Mucosa of descending colon (tissue), 3 donors: ENCODE data around the gene GRK3. TPM values are rescaled to one million over a fixed set of nuclear protein-coding genes. Genes with fewer than 3 reads are reported as not detected.
"Not testable (repeated sequence)": the region's sequence is repeated elsewhere in the genome, so short reads cannot be mapped to it uniquely, and the experiment has no call there.

ENCODE experiments used
- ATAC-seq: fragments of 200-7000 bp; cut with Tn5 transposase; one replicate; pipeline ENCODE4 v1.9.1; 2020; ENCODE audit warnings: mild to moderate bottlenecking, moderate library complexity
- DNase-seq, 3 donors: peaks; one replicate each; pipeline ENCODE4 v3.0.0-alpha.2; 2020
- H3K36me3 ChIP-seq: fragments of 200-600 bp; one replicate; pipeline ENCODE4 v1.8.0; 2021; ENCODE audit warnings: low read depth, mild to moderate bottlenecking
- H3K4me1 ChIP-seq: fragments of 200-600 bp; one replicate; pipeline ENCODE4 v1.8.0; 2021; ENCODE audit warnings: low read depth, mild to moderate bottlenecking
- H3K4me3 ChIP-seq: fragments of 200-600 bp; one replicate; pipeline ENCODE4 v1.8.0; 2021; ENCODE audit warnings: mild to moderate bottlenecking
- H3K9me3 ChIP-seq: fragments of 200-600 bp; one replicate; pipeline ENCODE4 v1.8.0; 2021; ENCODE audit warnings: mild to moderate bottlenecking
- CTCF ChIP-seq: fragments of 200-600 bp; IDR thresholded peaks from one replicate; pipeline ENCODE4 v1.8.0; 2022; ENCODE audit warnings: antibody characterized with exemption, mild to moderate bottlenecking
- intact Hi-C, 2 donors: fragments of 100-400 bp; cut with DNase I in 1 of 2; cut with micrococcal nuclease in 1 of 2; formaldehyde crosslinking; loops; one replicate each; pipeline versions ENCODE4 v1.11.0 to v1.11.1; 2022; cut with DNase I, micrococcal nuclease
- total RNA-seq, 3 donors: library from RNA; stranded (reverse); fragmentation: NEBNext Ultra II Directional in 2 of 3; extraction: Animal tissue kit (Norgen Biotek cat#: 25700) in 2 of 3; gene quantifications; one replicate each; pipeline versions ENCODE4 v1.2.1 to v1.2.4, GENCODE V29; 2021 to 2023
- donor health status: DM: no; HTN: no; CAD: no; lungs with moderate emphysema.
- donor health status: DM: no; HTN: no; CAD: no.
- donor health status: DM: no; HTN: yes; CAD: no.

Gene GRK3
- total RNA-seq, 3 donors from 2014 or later: 2.1 to 16.1 (median 3.2) TPM

- peak in 2 of 3 donors; percentile 31 to 56 for DNase-seq
- Histone ChIP-seq H3K4me1 (no peaks in the 10 kb centered on the region), H3K4me3 (no peak overlapping the region), H3K9me3 (no peaks in the 10 kb centered on the region), H3K36me3 (no peaks in the 10 kb centered on the region)
- no peak for TF ChIP-seq CTCF
- intact Hi-C loops: no loop called here
- ATAC-seq: peak; percentile 37
Observed at GRCh38 chr22:25563761-25564319, 635 bp upstream of the GRK3 start.

GRCh38 chr22:25564979-25565677, 653 bp downstream of the GRK3 start:
- DNase-seq (peak; percentile 4 to 63 (median 49)), ATAC-seq (peak; percentile 19)
- H3K9me3 ChIP-seq: no peaks in the 10 kb centered on the region
- H3K4me3 ChIP-seq: peak overlapping the region; percentile 27
- no peaks in the 10 kb centered on the region for H3K4me1 ChIP-seq
- no peak for TF ChIP-seq CTCF
- H3K36me3 ChIP-seq: no peaks in the 10 kb centered on the region
- intact Hi-C loops: no loop called here

GRCh38 chr22:25566186-25566897, 1.9 kb downstream of the GRK3 start:
- intact Hi-C loops: no loop called here
- ATAC-seq: no peak
- H3K36me3 ChIP-seq: no peaks in the 10 kb centered on the region
- no peak for TF ChIP-seq CTCF
- H3K4me1 ChIP-seq: no peaks in the 10 kb centered on the region
- DNase-seq: no peak
- H3K9me3 ChIP-seq: no peaks in the 10 kb centered on the region
- H3K4me3 ChIP-seq: no peak overlapping the region

- no peaks in the 10 kb centered on the region for H3K4me1 ChIP-seq
- no peaks in the 10 kb centered on the region for H3K9me3 ChIP-seq
- ATAC-seq: no peak
- no peaks in the 10 kb centered on the region for H3K36me3 ChIP-seq
- no peak overlapping the region for H3K4me3 ChIP-seq
- DNase-seq: no peak
- intact Hi-C loops: no loop called here
- no peak for TF ChIP-seq CTCF
Observed at GRCh38 chr22:25566898-25567235, 2.4 kb downstream of the GRK3 start.

- Histone ChIP-seq H3K36me3 (no peaks in the 10 kb centered on the region), H3K4me3 (no peak overlapping the region), H3K9me3 (no peaks in the 10 kb centered on the region), H3K4me1 (no peaks in the 10 kb centered on the region)
- DNase-seq (no peak), ATAC-seq (no peak)
- TF ChIP-seq CTCF: no peak
- intact Hi-C loops: no loop called here
Observed at GRCh38 chr22:25567251-25567675, 2.8 kb downstream of the GRK3 start.

- H3K36me3 ChIP-seq, intact Hi-C loops, DNase-seq, H3K4me3 ChIP-seq, ATAC-seq, H3K9me3 ChIP-seq, H3K4me1 ChIP-seq: not testable (repeated sequence)
Observed at GRCh38 chr22:25568066-25568465, 3.6 kb downstream of the GRK3 start.
